K562 (cell line): ENCODE measurements around the gene TEX54. TPM values are rescaled to one million over a fixed set of nuclear protein-coding genes. Genes with fewer than 3 reads are reported as not detected.

Experiments
- ATF6 ChIP-seq: sonication (generic); formaldehyde crosslinking; IDR thresholded peaks from 2 replicates; pipeline ENCODE4 v1.4.0; 2020; ENCODE audit warnings: mild to moderate bottlenecking, missing genetic modification reagents
- BHLHE40 ChIP-seq: IDR thresholded peaks from 2 replicates; pipeline ENCODE4 v1.6.1; 2011; ENCODE audit warnings: low read length, improper control_type of control experiment
- C11orf30 ChIP-seq: fragments of 450-650 bp; IDR thresholded peaks from 2 replicates; pipeline ENCODE4 v1.6.1; 2016; ENCODE audit warnings: low read depth, mild to moderate bottlenecking
- E2F8 ChIP-seq: fragments of 450-650 bp; IDR thresholded peaks from 2 replicates; pipeline ENCODE4 v1.7.1; 2018; ENCODE audit warnings: mild to moderate bottlenecking, low read depth; ENCODE audit not compliant: partially characterized antibody
- EP300 ChIP-seq: IDR thresholded peaks from 2 replicates; pipeline ENCODE4 v1.6.1; 2012; ENCODE audit warnings: low read length, improper control_type of control experiment
- HSF4 ChIP-seq: fragments of 250-450 bp; sonication (Bioruptor Pico); IDR thresholded peaks from 2 replicates; pipeline ENCODE4 v2.1.2; 2022; ENCODE audit warnings: mild to moderate bottlenecking, moderate library complexity, borderline replicate concordance
- KAT7 ChIP-seq: sonication (generic); formaldehyde crosslinking; IDR thresholded peaks from 2 replicates; pipeline ENCODE4 v1.8.0; 2022; ENCODE audit warnings: missing genetic modification reagents, mild to moderate bottlenecking, borderline replicate concordance
- MLLT1 ChIP-seq, 2 experiments: fragments of 450-650 bp; IDR thresholded peaks; 2 replicates each; pipeline ENCODE4 v1.6.1; 2016
- POLR3A ChIP-seq: IDR thresholded peaks from 2 replicates; pipeline ENCODE4 v1.6.1; 2011; ENCODE audit warnings: borderline replicate concordance, mild to moderate bottlenecking, moderate library complexity; ENCODE audit not compliant: insufficient read length, insufficient read depth; ENCODE audit errors: extremely low read depth
- SFPQ ChIP-seq: fragments of 200-400 bp; formaldehyde crosslinking; IDR thresholded peaks from 2 replicates; pipeline ENCODE4 v1.6.1; 2017; ENCODE audit warnings: mild to moderate bottlenecking, low read depth, low read length, moderate library complexity
- SIRT6 ChIP-seq: IDR thresholded peaks from one replicate; pipeline ENCODE4 v1.6.1; 2012; ENCODE audit warnings: low read depth, mild to moderate bottlenecking, control low read depth, inconsistent platforms, low read length, moderate library complexity
- SMAD2 ChIP-seq: fragments of 150-350 bp; IDR thresholded peaks from 2 replicates; pipeline ENCODE4 v1.6.1; 2014; ENCODE audit warnings: low read depth, mild to moderate bottlenecking, low read length
- TCF7 ChIP-seq: sonication (generic); IDR thresholded peaks from 2 replicates; pipeline ENCODE4 v1.6.1; 2016; ENCODE audit warnings: antibody characterized with exemption, borderline replicate concordance
- WHSC1 ChIP-seq: IDR thresholded peaks from one replicate; pipeline ENCODE4 v1.6.1; 2012; ENCODE audit warnings: low read length, control low read depth, inconsistent platforms
- ZBTB12 ChIP-seq: fragments of 250-450 bp; sonication (Bioruptor Pico); IDR thresholded peaks from 2 replicates; pipeline ENCODE4 v1.4.0; 2020
- ZNF217 ChIP-seq: sonication (generic); formaldehyde crosslinking; IDR thresholded peaks from 2 replicates; pipeline ENCODE4 v1.8.0; 2022; ENCODE audit warnings: mild to moderate bottlenecking, missing genetic modification reagents
- ZNF695 ChIP-seq: fragments of 450-650 bp; formaldehyde crosslinking; IDR thresholded peaks from 2 replicates; pipeline ENCODE4 v1.4.0; 2020; ENCODE audit warnings: mild to moderate bottlenecking, moderate library complexity
- polyA plus RNA-seq, 8 experiments: library from polyadenylated mRNA; depleted of rRNA in 4 of 8; stranded (reverse) in 5 of 8; unstranded in 3 of 8; fragments of >200 nt; fragmentation: Nextera tagmentation in 2 of 8; fragmentation: Illumina TruSeq in 1 of 8; extraction: Ambion mirVana in 2 of 8; extraction: Trizol in 1 of 8; gene quantifications; 2 replicates each; pipeline versions ENCODE4 v1.2.1 to v1.2.3, GENCODE V29; 2011 to 2014; ENCODE audit warnings: inconsistent platforms in 1 of 8, missing spikeins in 1 of 8
- total RNA-seq, 7 experiments: library from RNA; depleted of rRNA in 6 of 7; stranded (reverse); fragments of >200 nt in 6 of 7; fragmentation: Illumina TruSeq in 2 of 7; extraction: Trizol in 2 of 7; gene quantifications; 2 replicates each; pipeline versions ENCODE4 v1.2.1 to v1.2.3, GENCODE V29; 2011 to 2021; ENCODE audit warnings: low replicate concordance in 1 of 7

Gene TEX54
- total and polyA plus RNA-seq, 9 of the 15 experiments (the other 6 are each of a cell fraction or from before 2014, with no cell fraction given): not detected

GRCh38 chr11:62841361-62842170 is 8.9 kb upstream of the TEX54 start (continued):
- peak; percentile 75 for TF ChIP-seq E2F8
- TF ChIP-seq ATF6 (CRISPR knock-in tag): peak; percentile 93
- TF ChIP-seq SMAD2: no peak
- TF ChIP-seq ZNF695: peak; percentile 99
- TF ChIP-seq EP300: peak; percentile 82
- TF ChIP-seq TCF7: peak; percentile 82; the same call in 1 of the 2 replicates
- peak; percentile 99 to 100 for TF ChIP-seq MLLT1 (IDR thresholded peaks at IDR 0.05)
- peak; percentile 79 for TF ChIP-seq ZBTB12 (CRISPR knock-in tag)
- no peak; the same call in 1 of the 2 replicates for TF ChIP-seq HSF4 (CRISPR knock-in tag)
- TF ChIP-seq ZNF217 (CRISPR knock-in tag): peak; percentile 89; the same call in 1 of the 2 replicates
- TF ChIP-seq KAT7 (CRISPR knock-in tag): no peak; the same call in 1 of the 2 replicates
- TF ChIP-seq WHSC1: no peak
- no peak for TF ChIP-seq SIRT6
- TF ChIP-seq POLR3A: no peak
- no peak for TF ChIP-seq C11orf30
- TF ChIP-seq BHLHE40: peak; percentile 40; the same call in 1 of the 2 replicates
- TF ChIP-seq SFPQ: peak; percentile 3; the same call in 1 of the 2 replicates
